HL-60/S4 (cell line): ENCODE results near the gene LMF1.
"Not testable (repeated sequence)": the region's sequence is repeated elsewhere in the genome, so short reads cannot be mapped to it uniquely, and the experiment has no call there.

ENCODE experiments used
- in situ Hi-C: fragments of 300-500 bp; cut with MboI; formaldehyde crosslinking; loops from 2 replicates; pipeline ENCODE4 v1.14.3; 2022; ENCODE audit warnings: low sequenced_read_pairs

LMF1 gene

GRCh38 chr16:873243-873661, 97.5 kb downstream of the LMF1 start:
- in situ Hi-C loops: no loop called here

- in situ Hi-C loops: no loop called here
Measured at GRCh38 chr16:872436-873242, 98.1 kb downstream of the LMF1 start.

- in situ Hi-C loops: no loop called here
Measured at GRCh38 chr16:871562-872345, 99.0 kb downstream of the LMF1 start.

GRCh38 chr16:870856-871561, 99.8 kb downstream of the LMF1 start:
- in situ Hi-C loops: no loop called here

- in situ Hi-C loops: no loop called here
Measured at GRCh38 chr16:869823-870641, 100.8 kb downstream of the LMF1 start.

GRCh38 chr16:868846-869822, 101.7 kb downstream of the LMF1 start:
- in situ Hi-C loops: no loop called here

- in situ Hi-C loops: no loop called here
Measured at GRCh38 chr16:868386-868755, 102.4 kb downstream of the LMF1 start.

- in situ Hi-C loops: no loop called here
Measured at GRCh38 chr16:867421-868385, 103.1 kb downstream of the LMF1 start.

GRCh38 chr16:866252-866896, 104.4 kb downstream of the LMF1 start:
- in situ Hi-C loops: no loop called here

- in situ Hi-C loops: no loop called here
Measured at GRCh38 chr16:865026-865425, 105.8 kb downstream of the LMF1 start.

- in situ Hi-C loops: no loop called here
Measured at GRCh38 chr16:861446-861845, 109.3 kb downstream of the LMF1 start.

- in situ Hi-C loops: no loop called here
Measured at GRCh38 chr16:860891-861290, 109.9 kb downstream of the LMF1 start.

- in situ Hi-C loops: not testable (repeated sequence)
Measured at GRCh38 chr16:858971-859370, 111.8 kb downstream of the LMF1 start.

GRCh38 chr16:858441-858840, 112.3 kb downstream of the LMF1 start:
- in situ Hi-C loops: not testable (repeated sequence)

GRCh38 chr16:856811-857210, 114.0 kb downstream of the LMF1 start:
- in situ Hi-C loops: no loop called here

GRCh38 chr16:856101-856500, 114.7 kb downstream of the LMF1 start:
- in situ Hi-C loops: no loop called here

- in situ Hi-C loops: no loop called here
Measured at GRCh38 chr16:855471-855870, 115.3 kb downstream of the LMF1 start.

GRCh38 chr16:854808-855410, 115.9 kb downstream of the LMF1 start:
- in situ Hi-C loops: no loop called here
